WTC11 (cell line): Measurements from ENCODE around the gene AMIGO3. TPM values are rescaled to one million over a fixed set of nuclear protein-coding genes. Genes with fewer than 3 reads are reported as not detected.
"Not testable (repeated sequence)": the region's sequence is repeated elsewhere in the genome, so short reads cannot be mapped to it uniquely, and the experiment has no call there.

Experiments
- ATAC-seq: fragments of 200-7000 bp; cut with Tn5 transposase; 2 replicates; pipeline ENCODE4 v1.10.0; 2021; ENCODE audit warnings: mild to moderate bottlenecking, moderate library complexity
- CTCF ChIA-PET: fragments of 300-600 bp; sonication (Branson Sonifier 250); formaldehyde crosslinking; loops from one replicate; lab custom pipeline; 2021; ENCODE audit warnings: antibody characterized with exemption; lab: Charles Lee
- POLR2A ChIA-PET: fragments of 350-600 bp; sonication (Branson Sonifier 250); formaldehyde crosslinking; loops from one replicate; lab custom pipeline; 2021; ENCODE audit warnings: antibody characterized with exemption; lab: Charles Lee
- DNase-seq: peaks from one replicate; pipeline ENCODE4 v3.0.0; 2021; ENCODE audit warnings: low spot score
- H3K27ac Mint-ChIP-seq: 2 replicates; pipeline ENCODE4 v1.8.0; 2021; ENCODE audit warnings: mixed read lengths
- H3K27me3 Mint-ChIP-seq: 2 replicates; pipeline ENCODE4 v1.8.0; 2021; ENCODE audit warnings: low read depth, mild to moderate bottlenecking, moderate library complexity, mixed read lengths
- H3K36me3 Mint-ChIP-seq: 2 replicates; pipeline ENCODE4 v1.8.0; 2021; ENCODE audit warnings: mixed read lengths
- H3K4me1 Mint-ChIP-seq: 2 replicates; pipeline ENCODE4 v1.8.0; 2022; ENCODE audit warnings: mixed read lengths
- H3K4me3 Mint-ChIP-seq: 2 replicates; pipeline ENCODE4 v1.8.0; 2021; ENCODE audit warnings: mild to moderate bottlenecking, moderate library complexity, mixed read lengths
- H3K9me3 Mint-ChIP-seq: 2 replicates; pipeline ENCODE4 v1.8.0; 2021; ENCODE audit warnings: mixed read lengths
- ATF3 ChIP-seq: sonication (generic); formaldehyde crosslinking; conservative IDR thresholded peaks from 2 replicates; pipeline ENCODE4 v1.8.1; 2022; ENCODE audit warnings: mild to moderate bottlenecking, missing genetic modification reagents
- E2F1 ChIP-seq: sonication (generic); formaldehyde crosslinking; IDR thresholded peaks from 2 replicates; pipeline ENCODE4 v1.8.0; 2022; ENCODE audit warnings: mild to moderate bottlenecking, missing genetic modification reagents
- E2F5 ChIP-seq: sonication (generic); formaldehyde crosslinking; IDR thresholded peaks from 2 replicates; pipeline ENCODE4 v1.8.1; 2022; ENCODE audit warnings: mild to moderate bottlenecking, moderate library complexity, missing genetic modification reagents
- ETV6 ChIP-seq: sonication (generic); formaldehyde crosslinking; IDR thresholded peaks from 2 replicates; pipeline ENCODE4 v1.8.1; 2022; ENCODE audit warnings: mild to moderate bottlenecking, missing genetic modification reagents
- GABPB1 ChIP-seq: sonication (generic); formaldehyde crosslinking; IDR thresholded peaks from 2 replicates; pipeline ENCODE4 v1.8.1; 2023; ENCODE audit warnings: mild to moderate bottlenecking, missing genetic modification reagents
- GRHL2 ChIP-seq: fragments of 250-450 bp; sonication (Bioruptor Pico); IDR thresholded peaks from 2 replicates; pipeline ENCODE4 v1.8.0; 2022; ENCODE audit warnings: mild to moderate bottlenecking, moderate library complexity; ENCODE audit not compliant: insufficient replicate concordance, severe bottlenecking
- HMGA2 ChIP-seq: fragments of 250-450 bp; sonication (Bioruptor Pico); IDR thresholded peaks from 2 replicates; pipeline ENCODE4 v1.4.0; 2021; ENCODE audit warnings: mild to moderate bottlenecking, moderate library complexity
- IRF2 ChIP-seq: sonication (generic); formaldehyde crosslinking; IDR thresholded peaks from 2 replicates; pipeline ENCODE4 v1.8.0; 2022; ENCODE audit warnings: low read depth, missing genetic modification reagents, borderline replicate concordance
- PRDM15 ChIP-seq: sonication (generic); formaldehyde crosslinking; IDR thresholded peaks from 2 replicates; pipeline ENCODE4 v1.8.0; 2022; ENCODE audit warnings: missing genetic modification reagents
- SMAD4 ChIP-seq: sonication (generic); formaldehyde crosslinking; IDR thresholded peaks from 2 replicates; pipeline ENCODE4 v1.8.0; 2022; ENCODE audit warnings: mild to moderate bottlenecking, missing genetic modification reagents
- TEAD4 ChIP-seq: sonication (generic); formaldehyde crosslinking; IDR thresholded peaks from 2 replicates; pipeline ENCODE4 v1.8.0; 2022; ENCODE audit warnings: mild to moderate bottlenecking, missing genetic modification reagents
- ZNF423 ChIP-seq: fragments of 250-450 bp; sonication (Bioruptor Pico); IDR thresholded peaks from 2 replicates; pipeline ENCODE4 v2.1.2; 2022; ENCODE audit warnings: mild to moderate bottlenecking, moderate library complexity
- ZNF532 ChIP-seq: fragments of 250-450 bp; sonication (Bioruptor Pico); IDR thresholded peaks from 2 replicates; pipeline ENCODE4 v1.9.0; 2021; ENCODE audit warnings: mild to moderate bottlenecking, borderline replicate concordance
- total RNA-seq: library from RNA; stranded (reverse); gene quantifications from 3 replicates; pipeline ENCODE4 v1.2.3, GENCODE V29; 2021
- TF ChIP-seq, protein P1 (sequence below): sonication (generic); formaldehyde crosslinking; IDR thresholded peaks from 2 replicates; pipeline ENCODE4 v1.8.1; 2023; ENCODE audit warnings: mild to moderate bottlenecking, missing genetic modification reagents

The AMIGO3 gene
- total RNA-seq, 1 experiment from 2014 or later = 3.9 TPM

- POLR2A ChIA-PET, DNase-seq, ATAC-seq, H3K9me3 Mint-ChIP-seq, H3K27ac Mint-ChIP-seq, H3K4me1 Mint-ChIP-seq, H3K4me3 Mint-ChIP-seq, H3K27me3 Mint-ChIP-seq: not testable (repeated sequence)
- CTCF ChIA-PET = interaction anchor here (1.2 to 1.5 kb wide), 2 partner anchors 48 to 54 kb away, joined by 4 to 7 read pairs; partner anchors contain the start of gene INKA1
- H3K36me3 Mint-ChIP-seq = peaks cover 17% of the 10 kb centered on the region
Measured at GRCh38 chr3:49748874-49749273, 29.4 kb upstream of the AMIGO3 start.

DNA sequence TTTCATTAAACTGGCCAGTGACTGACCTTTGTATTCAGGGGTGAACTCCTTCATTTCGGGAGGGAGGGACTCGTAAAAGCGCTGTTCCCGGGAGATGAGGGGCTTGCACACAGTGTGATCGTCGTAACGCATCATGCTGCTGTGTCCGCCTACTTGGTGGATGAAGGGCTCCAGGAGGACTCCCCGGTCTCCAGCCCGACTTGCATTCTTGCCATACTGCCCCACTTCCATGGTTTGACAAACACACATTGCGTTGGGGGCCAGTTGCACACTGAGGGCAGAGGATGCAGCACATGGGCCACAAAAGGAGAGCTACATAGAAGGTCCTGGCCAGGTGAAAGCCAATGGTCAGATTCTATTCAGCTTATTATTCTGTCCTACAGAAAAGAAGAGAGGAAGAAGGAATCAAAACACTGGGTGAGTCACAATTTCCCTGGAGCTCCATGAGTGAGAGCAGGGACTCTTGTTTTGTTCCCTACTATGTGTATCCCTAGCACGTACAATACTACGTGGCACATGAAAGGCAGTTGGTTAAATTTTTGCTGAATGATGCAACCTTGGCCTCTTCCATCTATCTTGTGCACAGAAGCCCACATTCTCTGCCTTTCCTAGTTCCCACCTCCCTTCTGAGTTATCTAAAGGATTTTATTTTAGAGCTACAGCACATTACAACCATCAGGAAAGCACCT is 28.5 kb upstream of the AMIGO3 start:
- CTCF ChIA-PET = interaction anchor here (1.2 to 1.5 kb wide), 2 partner anchors 47 to 55 kb away, joined by 4 to 7 read pairs; partner anchors contain the start of gene INKA1
- no peak for TF ChIP-seq ZNF532 (CRISPR knock-in tag)
- peak; percentile 94 for TF ChIP-seq GABPB1 (CRISPR knock-in tag)
- no peaks in the 10 kb centered on the region for H3K27me3 Mint-ChIP-seq
- no peaks in the 10 kb centered on the region for H3K4me1 Mint-ChIP-seq
- peak overlapping the region; percentile 85 for H3K27ac Mint-ChIP-seq
- no peaks in the 10 kb centered on the region for H3K9me3 Mint-ChIP-seq
- H3K36me3 Mint-ChIP-seq = peaks cover 17% of the 10 kb centered on the region
- no peak for ATAC-seq
- H3K4me3 Mint-ChIP-seq = no peak overlapping the region
- DNase-seq = no peak
- POLR2A ChIA-PET = interaction anchor here (0.6 kb wide), 1 partner anchor 19 kb away, joined by 5 read pairs; no protein-coding TSS in a partner anchor

- TF ChIP-seq SMAD4 (CRISPR knock-in tag) (no peak), IRF2 (no peak), E2F1 (CRISPR knock-in tag) (no peak), GRHL2 (CRISPR knock-in tag) (no peak), TEAD4 (CRISPR knock-in tag) (no peak), ETV6 (no peak)
- TF ChIP-seq, all 79 proteins: peak for 0
- POLR2A ChIA-PET = no interaction called here
- ATAC-seq (no peak), DNase-seq (no peak)
- CTCF ChIA-PET = interaction anchor here (1.8 kb wide), 1 partner anchor 27 kb away, joined by 5 read pairs; the partner anchor contains the start of gene AMIGO3
- H3K27ac Mint-ChIP-seq = peak overlapping the region; percentile 60
- no peaks in the 10 kb centered on the region for H3K9me3 Mint-ChIP-seq
- no peak overlapping the region for H3K4me3 Mint-ChIP-seq
- no peaks in the 10 kb centered on the region for H3K27me3 Mint-ChIP-seq
- peaks cover 17% of the 10 kb centered on the region for H3K36me3 Mint-ChIP-seq
- no peaks in the 10 kb centered on the region for H3K4me1 Mint-ChIP-seq
Measured at GRCh38 chr3:49745986-49746385, 26.5 kb upstream of the AMIGO3 start.

DNA sequence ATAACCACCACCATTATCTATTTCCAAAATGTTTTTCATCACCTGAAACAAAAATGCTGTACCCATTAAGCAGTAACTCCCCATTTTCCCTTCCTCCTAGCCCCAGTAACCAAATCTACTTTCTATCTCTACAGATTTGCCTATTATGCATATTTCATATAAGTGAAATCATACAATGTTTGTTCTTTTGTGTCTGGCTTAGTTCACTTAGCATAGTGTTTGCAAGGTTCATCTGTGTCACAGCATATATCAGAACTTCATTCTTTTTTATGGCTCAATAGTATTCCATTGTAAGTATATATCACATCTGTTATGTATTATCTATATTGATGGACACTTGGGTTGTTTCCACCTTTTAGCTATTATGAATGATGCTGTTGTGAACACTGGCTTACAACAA is 20.9 kb upstream of the AMIGO3 start:
- ChIA-PET POLR2A (no interaction called here), CTCF (no interaction called here)
- H3K27me3 Mint-ChIP-seq = no peaks in the 10 kb centered on the region
- TF ChIP-seq HMGA2 = no peak
- TF ChIP-seq ATF3 (CRISPR knock-in tag) = no peak
- TF ChIP-seq E2F5 (CRISPR knock-in tag) = no peak
- TF ChIP-seq, protein P1, sequence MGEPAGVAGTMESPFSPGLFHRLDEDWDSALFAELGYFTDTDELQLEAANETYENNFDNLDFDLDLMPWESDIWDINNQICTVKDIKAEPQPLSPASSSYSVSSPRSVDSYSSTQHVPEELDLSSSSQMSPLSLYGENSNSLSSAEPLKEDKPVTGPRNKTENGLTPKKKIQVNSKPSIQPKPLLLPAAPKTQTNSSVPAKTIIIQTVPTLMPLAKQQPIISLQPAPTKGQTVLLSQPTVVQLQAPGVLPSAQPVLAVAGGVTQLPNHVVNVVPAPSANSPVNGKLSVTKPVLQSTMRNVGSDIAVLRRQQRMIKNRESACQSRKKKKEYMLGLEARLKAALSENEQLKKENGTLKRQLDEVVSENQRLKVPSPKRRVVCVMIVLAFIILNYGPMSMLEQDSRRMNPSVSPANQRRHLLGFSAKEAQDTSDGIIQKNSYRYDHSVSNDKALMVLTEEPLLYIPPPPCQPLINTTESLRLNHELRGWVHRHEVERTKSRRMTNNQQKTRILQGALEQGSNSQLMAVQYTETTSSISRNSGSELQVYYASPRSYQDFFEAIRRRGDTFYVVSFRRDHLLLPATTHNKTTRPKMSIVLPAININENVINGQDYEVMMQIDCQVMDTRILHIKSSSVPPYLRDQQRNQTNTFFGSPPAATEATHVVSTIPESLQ (CRISPR knock-in tag) = no peak
- TF ChIP-seq PRDM15 (CRISPR knock-in tag) = no peak
- no peak for TF ChIP-seq GRHL2 (CRISPR knock-in tag)
- TF ChIP-seq ZNF423 (CRISPR knock-in tag) = no peak

More for the DNA sequence above, 20.9 kb upstream of the AMIGO3 start:
- no peaks in the 10 kb centered on the region for H3K4me1 Mint-ChIP-seq
- H3K27ac Mint-ChIP-seq = no peak overlapping the region
- no peak for ATAC-seq
- no peak for DNase-seq
- peaks cover 7% of the 10 kb centered on the region; the same call in 1 of the 2 replicates for H3K9me3 Mint-ChIP-seq
- H3K4me3 Mint-ChIP-seq = no peak overlapping the region
- H3K36me3 Mint-ChIP-seq = peaks cover 41% of the 10 kb centered on the region
